ENCODE results near the gene MTMR3. TPM values are rescaled to one million over a fixed set of nuclear protein-coding genes. Genes with fewer than 3 reads are reported as not detected.

The MTMR3 gene
- total RNA-seq, 1 donor from 2014 or later, result 41.0 TPM

- no peak for FAIRE-seq
- H3K9ac ChIP-seq (ENCODE audit: low read length), result no peak overlapping the region
- H3K4me1 ChIP-seq (ENCODE audit: insufficient read depth, low read length), result no peaks in the 10 kb centered on the region
- no peak overlapping the region for H2AFZ ChIP-seq (ENCODE audit: low read depth, low read length)
- TF ChIP-seq EZH2 (IDR thresholded peaks at IDR 0.05; ENCODE audit: insufficient read depth, low read length), result no peak
- TF ChIP-seq CTCF (IDR thresholded peaks at IDR 0.05; ENCODE audit: insufficient read depth, low read depth, low read length), result no peak
- Mint-ChIP-seq H3K27ac (ENCODE audit: unreplicated experiment) (no peak overlapping the region), H3K27me3 (ENCODE audit: low read depth, unreplicated experiment) (no peaks in the 10 kb centered on the region), H3K36me3 (ENCODE audit: low read depth, unreplicated experiment) (no peaks in the 10 kb centered on the region), H3K9me3 (ENCODE audit: unreplicated experiment) (peaks cover 9% of the 10 kb centered on the region), H3K4me3 (ENCODE audit: unreplicated experiment) (no peak overlapping the region), H3K4me1 (ENCODE audit: low read depth, unreplicated experiment) (no peaks in the 10 kb centered on the region)
- no peak overlapping the region for H3K27ac ChIP-seq (ENCODE audit: low read depth, low read length)
- no peaks in the 10 kb centered on the region for H4K20me1 ChIP-seq (ENCODE audit: insufficient read depth, low read length)
- H3K27me3 ChIP-seq (ENCODE audit: insufficient read depth, low read length), result no peaks in the 10 kb centered on the region
- H3K36me3 ChIP-seq (ENCODE audit: insufficient read depth, low read length), result no peaks in the 10 kb centered on the region
- no peaks in the 10 kb centered on the region for H3K9me3 ChIP-seq (ENCODE audit: insufficient read depth, low read depth, low read length)
- no peaks in the 10 kb centered on the region for H3K79me2 ChIP-seq (ENCODE audit: insufficient read depth, low read length)
- no peak overlapping the region for H3K4me2 ChIP-seq (ENCODE audit: low read length)
- H3K4me3 ChIP-seq (ENCODE audit: insufficient read depth, low read depth, low read length), result no peak overlapping the region
- no peak for DNase-seq (ENCODE audit: low read depth)
Measured at GRCh38 chr22:30054067-30054763, 171.2 kb downstream of the MTMR3 start.

GRCh38 chr22:30054764-30055069, 171.7 kb downstream of the MTMR3 start:
- Histone ChIP-seq H2AFZ (ENCODE audit: low read depth, low read length) (no peak overlapping the region), H3K27me3 (ENCODE audit: insufficient read depth, low read length) (no peaks in the 10 kb centered on the region), H3K4me2 (ENCODE audit: low read length) (no peak overlapping the region), H3K4me3 (ENCODE audit: insufficient read depth, low read depth, low read length) (no peak overlapping the region), H3K27ac (ENCODE audit: low read depth, low read length) (no peak overlapping the region), H3K4me1 (ENCODE audit: insufficient read depth, low read length) (no peaks in the 10 kb centered on the region), H4K20me1 (ENCODE audit: insufficient read depth, low read length) (no peaks in the 10 kb centered on the region), H3K36me3 (ENCODE audit: insufficient read depth, low read length) (no peaks in the 10 kb centered on the region), H3K9me3 (ENCODE audit: insufficient read depth, low read depth, low read length) (no peaks in the 10 kb centered on the region), H3K79me2 (ENCODE audit: insufficient read depth, low read length) (no peaks in the 10 kb centered on the region), H3K9ac (ENCODE audit: low read length) (no peak overlapping the region)
- Mint-ChIP-seq H3K27me3 (ENCODE audit: low read depth, unreplicated experiment) (no peaks in the 10 kb centered on the region), H3K36me3 (ENCODE audit: low read depth, unreplicated experiment) (no peaks in the 10 kb centered on the region), H3K27ac (ENCODE audit: unreplicated experiment) (no peak overlapping the region), H3K4me3 (ENCODE audit: unreplicated experiment) (no peak overlapping the region), H3K9me3 (ENCODE audit: unreplicated experiment) (peaks cover 12% of the 10 kb centered on the region), H3K4me1 (ENCODE audit: low read depth, unreplicated experiment) (no peaks in the 10 kb centered on the region)
- FAIRE-seq (no peak), DNase-seq (ENCODE audit: low read depth) (no peak)
- TF ChIP-seq CTCF (IDR thresholded peaks at IDR 0.05; ENCODE audit: insufficient read depth, low read depth, low read length), result no peak
- TF ChIP-seq EZH2 (IDR thresholded peaks at IDR 0.05; ENCODE audit: insufficient read depth, low read length), result no peak

- no peak overlapping the region for H3K4me2 ChIP-seq (ENCODE audit: low read length)
- no peak overlapping the region for H2AFZ ChIP-seq (ENCODE audit: low read depth, low read length)
- H3K4me3 ChIP-seq (ENCODE audit: insufficient read depth, low read depth, low read length), result no peak overlapping the region
- no peaks in the 10 kb centered on the region for H3K4me1 ChIP-seq (ENCODE audit: insufficient read depth, low read length)
- Mint-ChIP-seq H3K27ac (ENCODE audit: unreplicated experiment) (no peak overlapping the region), H3K4me3 (ENCODE audit: unreplicated experiment) (no peak overlapping the region), H3K36me3 (ENCODE audit: low read depth, unreplicated experiment) (no peaks in the 10 kb centered on the region), H3K9me3 (ENCODE audit: unreplicated experiment) (peaks cover 12% of the 10 kb centered on the region), H3K4me1 (ENCODE audit: low read depth, unreplicated experiment) (no peaks in the 10 kb centered on the region), H3K27me3 (ENCODE audit: low read depth, unreplicated experiment) (no peaks in the 10 kb centered on the region)
- H3K27ac ChIP-seq (ENCODE audit: low read depth, low read length), result no peak overlapping the region
- FAIRE-seq (no peak), DNase-seq (ENCODE audit: low read depth) (no peak)
- no peaks in the 10 kb centered on the region for H3K27me3 ChIP-seq (ENCODE audit: insufficient read depth, low read length)
- TF ChIP-seq EZH2 (IDR thresholded peaks at IDR 0.05; ENCODE audit: insufficient read depth, low read length) (no peak), CTCF (IDR thresholded peaks at IDR 0.05; ENCODE audit: insufficient read depth, low read depth, low read length) (no peak)
- H3K9ac ChIP-seq (ENCODE audit: low read length), result no peak overlapping the region
- H3K9me3 ChIP-seq (ENCODE audit: insufficient read depth, low read depth, low read length), result no peaks in the 10 kb centered on the region
- H3K79me2 ChIP-seq (ENCODE audit: insufficient read depth, low read length), result no peaks in the 10 kb centered on the region
- H4K20me1 ChIP-seq (ENCODE audit: insufficient read depth, low read length), result no peaks in the 10 kb centered on the region
- no peaks in the 10 kb centered on the region for H3K36me3 ChIP-seq (ENCODE audit: insufficient read depth, low read length)
Measured at GRCh38 chr22:30056015-30056414, 173.0 kb downstream of the MTMR3 start.
